ENCODE data around the gene GATB.

GRCh38 chr4:151809716-151810115 is 48.9 kb upstream of the GATB start:
- TF ChIP-seq, protein P1, sequence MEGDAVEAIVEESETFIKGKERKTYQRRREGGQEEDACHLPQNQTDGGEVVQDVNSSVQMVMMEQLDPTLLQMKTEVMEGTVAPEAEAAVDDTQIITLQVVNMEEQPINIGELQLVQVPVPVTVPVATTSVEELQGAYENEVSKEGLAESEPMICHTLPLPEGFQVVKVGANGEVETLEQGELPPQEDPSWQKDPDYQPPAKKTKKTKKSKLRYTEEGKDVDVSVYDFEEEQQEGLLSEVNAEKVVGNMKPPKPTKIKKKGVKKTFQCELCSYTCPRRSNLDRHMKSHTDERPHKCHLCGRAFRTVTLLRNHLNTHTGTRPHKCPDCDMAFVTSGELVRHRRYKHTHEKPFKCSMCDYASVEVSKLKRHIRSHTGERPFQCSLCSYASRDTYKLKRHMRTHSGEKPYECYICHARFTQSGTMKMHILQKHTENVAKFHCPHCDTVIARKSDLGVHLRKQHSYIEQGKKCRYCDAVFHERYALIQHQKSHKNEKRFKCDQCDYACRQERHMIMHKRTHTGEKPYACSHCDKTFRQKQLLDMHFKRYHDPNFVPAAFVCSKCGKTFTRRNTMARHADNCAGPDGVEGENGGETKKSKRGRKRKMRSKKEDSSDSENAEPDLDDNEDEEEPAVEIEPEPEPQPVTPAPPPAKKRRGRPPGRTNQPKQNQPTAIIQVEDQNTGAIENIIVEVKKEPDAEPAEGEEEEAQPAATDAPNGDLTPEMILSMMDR (IDR thresholded peaks at IDR 0.05): no peak
- TF ChIP-seq EZH2phosphoT487 (IDR thresholded peaks at IDR 0.05) (no peak), EZH2 (IDR thresholded peaks at IDR 0.05) (no peak)
